Astrocyte (in vitro differentiated cells and primary cell): ENCODE measurements around the gene ZMYM3. TPM values are rescaled to one million over a fixed set of nuclear protein-coding genes. Genes with fewer than 3 reads are reported as not detected.
"Not testable (repeated sequence)": the region's sequence is repeated elsewhere in the genome, so short reads cannot be mapped to it uniquely, and the experiment has no call there.

Experiments used
- DNase-seq: peaks from one replicate; pipeline ENCODE4 v3.0.0-alpha.2; 2010; ENCODE audit warnings: low read depth
- FAIRE-seq: peaks from 2 replicates; lab custom pipeline; 2011; peaks lifted over from hg19 to GRCh38; lab: Jason Lieb, UNC
- H2AFZ ChIP-seq: 2 replicates; pipeline ENCODE4 v1.6.0; 2012; ENCODE audit warnings: low read depth, low read length, inconsistent platforms
- H3K27ac ChIP-seq: 2 replicates; pipeline ENCODE4 v1.5.1; 2011; ENCODE audit warnings: low read depth, low read length, inconsistent platforms
- H3K27me3 ChIP-seq: 2 replicates; pipeline ENCODE4 v1.6.0; 2011; ENCODE audit warnings: low read length, inconsistent platforms; ENCODE audit not compliant: insufficient read depth
- H3K36me3 ChIP-seq: 2 replicates; pipeline ENCODE4 v1.5.1; 2011; ENCODE audit warnings: low read length, inconsistent platforms; ENCODE audit not compliant: insufficient read depth
- H3K4me1 ChIP-seq: 2 replicates; pipeline ENCODE4 v1.5.1; 2011; ENCODE audit warnings: low read length, inconsistent platforms; ENCODE audit not compliant: insufficient read depth
- H3K4me2 ChIP-seq: 2 replicates; pipeline ENCODE4 v1.6.0; 2012; ENCODE audit warnings: low read length, inconsistent platforms
- H3K4me3 ChIP-seq: 2 replicates; pipeline ENCODE4 v1.5.1; 2011; ENCODE audit warnings: low read depth, mild to moderate bottlenecking, low read length, inconsistent platforms; ENCODE audit not compliant: insufficient read depth
- H3K79me2 ChIP-seq: 2 replicates; pipeline ENCODE4 v1.6.0; 2012; ENCODE audit warnings: mild to moderate bottlenecking, low read length, inconsistent platforms; ENCODE audit not compliant: insufficient read depth
- H3K9ac ChIP-seq: 2 replicates; pipeline ENCODE4 v1.6.0; 2012; ENCODE audit warnings: mild to moderate bottlenecking, low read length, inconsistent platforms
- H3K9me3 ChIP-seq: 2 replicates; pipeline ENCODE4 v1.5.1; 2012; ENCODE audit warnings: low read depth, mild to moderate bottlenecking, low read length, inconsistent platforms; ENCODE audit not compliant: insufficient read depth
- H4K20me1 ChIP-seq: 2 replicates; pipeline ENCODE4 v1.6.0; 2012; ENCODE audit warnings: low read length, inconsistent platforms; ENCODE audit not compliant: insufficient read depth
- H3K27ac Mint-ChIP-seq: one replicate; pipeline ENCODE4 v1.8.0; 2021; ENCODE audit warnings: mild to moderate bottlenecking, mixed read lengths; ENCODE audit not compliant: unreplicated experiment
- H3K27me3 Mint-ChIP-seq: one replicate; pipeline ENCODE4 v1.8.0; 2021; ENCODE audit warnings: low read depth, mixed read lengths; ENCODE audit not compliant: unreplicated experiment
- H3K36me3 Mint-ChIP-seq: one replicate; pipeline ENCODE4 v1.8.0; 2021; ENCODE audit warnings: low read depth, mixed read lengths; ENCODE audit not compliant: unreplicated experiment
- H3K4me1 Mint-ChIP-seq: one replicate; pipeline ENCODE4 v1.8.0; 2021; ENCODE audit warnings: low read depth, mixed read lengths; ENCODE audit not compliant: unreplicated experiment
- H3K4me3 Mint-ChIP-seq: one replicate; pipeline ENCODE4 v1.8.0; 2021; ENCODE audit warnings: mild to moderate bottlenecking, moderate library complexity, mixed read lengths; ENCODE audit not compliant: unreplicated experiment
- H3K9me3 Mint-ChIP-seq: one replicate; pipeline ENCODE4 v1.8.0; 2021; ENCODE audit warnings: mild to moderate bottlenecking, mixed read lengths; ENCODE audit not compliant: unreplicated experiment
- EZH2 ChIP-seq: IDR thresholded peaks from 2 replicates; pipeline ENCODE4 v1.6.1; 2012; ENCODE audit warnings: mild to moderate bottlenecking, low read length, inconsistent platforms; ENCODE audit not compliant: insufficient read depth
- total RNA-seq: library from RNA; stranded (reverse); gene quantifications from 2 replicates; pipeline ENCODE4 v1.2.1, GENCODE V29; 2021
- TF ChIP-seq, protein P1 (sequence below): IDR thresholded peaks from 2 replicates; pipeline ENCODE4 v1.5.1; 2011; ENCODE audit warnings: low read depth, mild to moderate bottlenecking, inconsistent platforms, low read length, moderate library complexity; ENCODE audit not compliant: insufficient read depth

The ZMYM3 gene
- total RNA-seq, 1 donor from 2014 or later: 51.2 TPM

DNA sequence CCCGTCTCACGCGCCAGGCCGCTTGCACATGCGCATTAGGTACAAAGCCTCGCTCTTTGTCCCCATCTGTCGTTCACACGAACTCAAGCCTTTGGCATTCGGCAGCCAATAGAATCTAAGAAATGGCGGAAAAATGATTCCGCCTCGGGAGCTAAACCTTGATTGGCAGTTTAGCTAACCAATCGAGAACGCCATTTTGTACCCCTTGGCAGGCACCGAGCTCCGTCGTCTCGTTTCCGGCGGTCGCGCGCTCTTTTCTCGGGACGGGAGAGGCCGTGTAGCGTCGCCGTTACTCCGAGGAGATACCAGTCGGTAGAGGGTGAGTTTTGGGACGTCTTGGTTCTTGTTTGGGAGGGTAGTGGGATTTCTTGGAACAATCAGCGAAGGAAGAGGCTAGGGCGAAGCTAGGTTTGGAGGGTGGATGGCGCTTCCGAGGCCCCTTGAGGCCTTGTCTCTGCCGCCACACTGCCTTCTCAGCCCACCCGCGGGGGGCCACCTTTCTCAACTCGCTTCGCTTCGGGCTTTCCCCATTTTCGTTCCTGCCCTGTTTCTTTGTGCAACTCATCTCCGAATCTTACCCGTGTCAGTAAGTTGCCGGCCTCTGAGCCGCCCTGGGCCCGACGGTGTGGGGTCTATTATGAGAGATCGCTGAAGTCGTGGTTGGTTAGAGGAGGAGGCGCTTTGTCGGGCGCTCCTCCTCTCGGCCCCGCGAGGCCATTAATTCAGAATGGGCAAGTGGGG lies 29.6 kb upstream of the ZMYM3 start, which contains the start of gene NONO:
Gene NONO (plus strand): TSS at position 233 of the 741 bp plus-strand sequence. CDS start 7,003 bp downstream, outside the sequence.
- FAIRE-seq: peak; percentile 81
- TF ChIP-seq, protein P1, sequence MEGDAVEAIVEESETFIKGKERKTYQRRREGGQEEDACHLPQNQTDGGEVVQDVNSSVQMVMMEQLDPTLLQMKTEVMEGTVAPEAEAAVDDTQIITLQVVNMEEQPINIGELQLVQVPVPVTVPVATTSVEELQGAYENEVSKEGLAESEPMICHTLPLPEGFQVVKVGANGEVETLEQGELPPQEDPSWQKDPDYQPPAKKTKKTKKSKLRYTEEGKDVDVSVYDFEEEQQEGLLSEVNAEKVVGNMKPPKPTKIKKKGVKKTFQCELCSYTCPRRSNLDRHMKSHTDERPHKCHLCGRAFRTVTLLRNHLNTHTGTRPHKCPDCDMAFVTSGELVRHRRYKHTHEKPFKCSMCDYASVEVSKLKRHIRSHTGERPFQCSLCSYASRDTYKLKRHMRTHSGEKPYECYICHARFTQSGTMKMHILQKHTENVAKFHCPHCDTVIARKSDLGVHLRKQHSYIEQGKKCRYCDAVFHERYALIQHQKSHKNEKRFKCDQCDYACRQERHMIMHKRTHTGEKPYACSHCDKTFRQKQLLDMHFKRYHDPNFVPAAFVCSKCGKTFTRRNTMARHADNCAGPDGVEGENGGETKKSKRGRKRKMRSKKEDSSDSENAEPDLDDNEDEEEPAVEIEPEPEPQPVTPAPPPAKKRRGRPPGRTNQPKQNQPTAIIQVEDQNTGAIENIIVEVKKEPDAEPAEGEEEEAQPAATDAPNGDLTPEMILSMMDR: no peak
- TF ChIP-seq EZH2: no peak
- peaks cover 52% of the 10 kb centered on the region for H3K79me2 ChIP-seq

DNA sequence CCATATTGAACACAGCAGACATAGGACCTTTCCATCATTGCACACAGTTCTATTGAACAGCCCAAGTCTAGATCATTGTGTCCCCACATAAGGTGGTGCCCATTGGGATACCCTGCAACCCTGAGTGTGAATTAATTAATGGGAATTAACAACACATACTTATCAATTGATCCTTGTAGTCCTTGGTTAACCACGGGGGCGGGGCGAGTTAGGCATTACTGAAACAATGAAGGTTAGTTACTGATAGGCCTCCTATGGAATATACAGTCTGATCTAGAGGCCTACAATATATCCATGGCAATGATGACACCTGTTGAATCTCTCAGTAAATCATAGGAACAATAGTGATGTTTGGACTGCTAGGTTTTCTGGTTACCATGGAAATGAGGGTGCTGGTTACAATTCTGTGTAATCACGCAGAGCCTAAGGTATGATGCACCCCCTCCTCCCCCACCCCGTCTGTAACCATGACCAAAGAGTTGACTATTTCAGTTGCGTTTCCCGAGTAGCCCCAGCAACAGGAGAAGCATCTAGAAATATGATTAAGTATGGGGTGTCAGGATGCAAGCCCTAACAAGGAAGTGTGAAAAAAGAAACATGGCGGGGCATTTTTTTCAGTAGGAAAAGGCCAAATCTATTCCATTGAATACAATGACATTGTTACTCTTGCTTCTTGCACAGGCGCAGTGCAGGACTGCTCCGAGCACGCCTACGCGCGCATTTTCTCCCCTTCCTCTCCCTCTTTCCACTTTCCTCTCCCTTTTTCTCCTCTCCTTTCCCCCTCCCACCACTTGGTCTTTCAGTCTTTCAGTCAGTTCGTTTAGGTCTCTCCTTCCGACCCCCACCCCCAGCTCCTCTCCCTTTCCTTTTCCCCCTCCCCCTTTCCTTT lies 28.8 kb upstream of the ZMYM3 start:
- no peaks in the 10 kb centered on the region for H3K9me3 ChIP-seq
- peaks cover 33% of the 10 kb centered on the region for H4K20me1 ChIP-seq
- TF ChIP-seq, protein P1: no peak
- no peak for TF ChIP-seq EZH2
- Mint-ChIP-seq H3K4me3 (peak overlapping the region; percentile 97), H3K4me1 (peaks cover 2% of the 10 kb centered on the region), H3K9me3 (no peaks in the 10 kb centered on the region), H3K27ac (peak overlapping the region; percentile 98), H3K36me3 (peaks cover 2% of the 10 kb centered on the region), H3K27me3 (no peaks in the 10 kb centered on the region)
- peaks cover 3% of the 10 kb centered on the region for H3K36me3 ChIP-seq
- H3K4me1 ChIP-seq: peaks cover 5% of the 10 kb centered on the region
- peaks cover 43% of the 10 kb centered on the region for H3K79me2 ChIP-seq
- H3K27me3 ChIP-seq: no peaks in the 10 kb centered on the region
- H2AFZ ChIP-seq: peak overlapping the region; percentile 69
- peak overlapping the region; percentile 95 for H3K4me2 ChIP-seq
- H3K27ac ChIP-seq: peak overlapping the region; percentile 97
- peak overlapping the region; percentile 100 for H3K9ac ChIP-seq
- FAIRE-seq (peak; percentile 94), DNase-seq (peak; percentile 58)
- peak overlapping the region; percentile 61 for H3K4me3 ChIP-seq

More for the DNA sequence above, 29.6 kb upstream of the ZMYM3 start, which contains the start of gene NONO:
- Histone ChIP-seq H2AFZ (peak within 1 kb of the TSS; percentile 69), H3K27ac (peak within 1 kb of the TSS; percentile 97), H3K9ac (peak within 1 kb of the TSS; percentile 100), H3K4me3 (peak within 1 kb of the TSS; percentile 89), H3K36me3 (peaks cover 3% of the 10 kb centered on the region), H3K9me3 (no peaks in the 10 kb centered on the region), H3K27me3 (no peaks in the 10 kb centered on the region), H3K4me1 (peaks cover 5% of the 10 kb centered on the region), H3K4me2 (peak within 1 kb of the TSS; percentile 95), H4K20me1 (peaks cover 33% of the 10 kb centered on the region)
- H3K27ac Mint-ChIP-seq: peak within 1 kb of the TSS; percentile 98
- no peaks in the 10 kb centered on the region for H3K27me3 Mint-ChIP-seq
- H3K4me1 Mint-ChIP-seq: peaks cover 2% of the 10 kb centered on the region
- peak; percentile 99 for DNase-seq
- H3K36me3 Mint-ChIP-seq: peaks cover 2% of the 10 kb centered on the region
- H3K4me3 Mint-ChIP-seq: peak within 1 kb of the TSS; percentile 97
- no peaks in the 10 kb centered on the region for H3K9me3 Mint-ChIP-seq

DNA sequence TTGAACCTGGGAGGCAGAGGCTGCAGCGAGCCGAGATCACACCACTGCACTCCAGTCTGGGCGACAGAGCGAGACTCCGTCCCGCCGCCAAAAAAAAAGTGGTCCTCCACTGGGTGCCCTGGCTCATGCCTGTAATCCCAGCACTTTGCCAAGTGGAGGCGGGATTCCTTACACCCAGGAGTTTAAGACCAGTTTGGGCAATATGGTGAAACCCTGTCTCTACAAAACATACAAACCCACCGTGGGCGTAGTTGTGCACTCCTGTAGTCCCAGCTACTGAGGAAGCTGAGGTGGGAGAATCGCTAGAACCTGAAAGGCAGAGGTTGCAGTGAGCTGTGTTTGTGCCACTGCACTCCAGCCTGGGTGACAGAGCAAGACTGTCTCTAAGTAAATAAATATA lies 27.4 kb upstream of the ZMYM3 start:
- not testable (repeated sequence) for H3K9me3 ChIP-seq, H3K4me1 ChIP-seq, H3K27ac Mint-ChIP-seq, H3K4me3 Mint-ChIP-seq, H3K4me2 ChIP-seq, H3K4me1 Mint-ChIP-seq, H2AFZ ChIP-seq, FAIRE-seq, H3K9me3 Mint-ChIP-seq, H3K9ac ChIP-seq, H3K27ac ChIP-seq, H3K36me3 Mint-ChIP-seq, DNase-seq, H3K27me3 Mint-ChIP-seq, H3K4me3 ChIP-seq, H3K27me3 ChIP-seq, H3K36me3 ChIP-seq
- H4K20me1 ChIP-seq: peaks cover 22% of the 10 kb centered on the region
- peaks cover 29% of the 10 kb centered on the region for H3K79me2 ChIP-seq

DNA sequence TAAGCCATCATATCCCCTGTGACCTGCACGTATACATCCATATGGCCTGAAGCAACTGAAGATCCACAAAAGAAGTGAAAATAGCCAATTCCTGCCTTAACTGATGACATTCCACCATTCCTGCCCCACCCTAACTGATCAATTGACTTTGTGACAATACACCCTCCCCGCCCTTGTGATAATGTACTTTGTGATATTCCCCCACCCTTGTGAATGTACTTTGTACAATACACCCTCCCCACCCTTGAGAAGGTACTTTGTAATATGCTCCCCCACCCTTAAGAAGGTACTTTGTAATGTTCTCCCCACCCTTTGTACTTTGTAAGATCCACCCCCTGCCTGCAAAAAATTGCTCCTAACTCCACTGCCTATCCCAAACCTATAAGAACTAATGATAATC lies 18.4 kb upstream of the ZMYM3 start:
- not testable (repeated sequence) for H3K27ac Mint-ChIP-seq, H3K4me3 ChIP-seq, H3K4me1 ChIP-seq, H3K27ac ChIP-seq, H3K36me3 ChIP-seq, H3K4me3 Mint-ChIP-seq, FAIRE-seq, H3K79me2 ChIP-seq, DNase-seq, H3K9me3 Mint-ChIP-seq, H3K9ac ChIP-seq, H3K9me3 ChIP-seq, H2AFZ ChIP-seq, H3K27me3 ChIP-seq, H4K20me1 ChIP-seq, H3K36me3 Mint-ChIP-seq, H3K4me1 Mint-ChIP-seq, H3K27me3 Mint-ChIP-seq, H3K4me2 ChIP-seq
